PC-3 (cell line): ENCODE data around the gene PTGER2. TPM values are rescaled to one million over a fixed set of nuclear protein-coding genes. Genes with fewer than 3 reads are reported as not detected.

Source experiments
- ATAC-seq: fragments of 200-7000 bp; cut with Tn5 transposase; 2 replicates; pipeline ENCODE4 v1.9.1; 2020; ENCODE audit warnings: mild to moderate bottlenecking, moderate library complexity
- BruUV-seq: library from RNA; stranded (reverse); fragments of 400-500 nt; replicated peaks from 2 replicates; lab custom pipeline; 2021; lab: Mats Ljungman, UMichigan
- CTCF ChIA-PET: fragments of 300-600 bp; sonication (Branson Sonifier 250); formaldehyde crosslinking; loops from one replicate; lab custom pipeline; 2022; ENCODE audit warnings: antibody characterized with exemption; lab: Charles Lee
- POLR2A ChIA-PET: fragments of 300-600 bp; sonication (Branson Sonifier 250); formaldehyde crosslinking; loops from one replicate; lab custom pipeline; 2022; ENCODE audit warnings: antibody characterized with exemption; ENCODE audit not compliant: unreplicated experiment; lab: Charles Lee
- DNase-seq: peaks from one replicate; pipeline ENCODE4 v3.0.0-alpha.2; 2015
- H2AFZ ChIP-seq: fragments of 300-600 bp; sonication (generic); 2 replicates; pipeline ENCODE4 v1.6.0; 2016; ENCODE audit warnings: antibody characterized with exemption, low read length
- H3F3A ChIP-seq: fragments of 300-600 bp; sonication (generic); one replicate; pipeline ENCODE4 v1.6.0; 2017; ENCODE audit warnings: antibody characterized with exemption, low read length, control low read depth, mild to moderate bottlenecking; ENCODE audit not compliant: unreplicated experiment
- H3K27ac ChIP-seq: fragments of 300-600 bp; sonication (generic); 2 replicates; pipeline ENCODE4 v1.5.1; 2016; ENCODE audit warnings: mild to moderate bottlenecking, low read length
- H3K27me3 ChIP-seq: fragments of 300-600 bp; sonication (generic); 2 replicates; pipeline ENCODE4 v1.6.1; 2016; ENCODE audit warnings: low read length, mixed read lengths
- H3K36me3 ChIP-seq: fragments of 300-600 bp; sonication (generic); 2 replicates; pipeline ENCODE4 v1.6.1; 2016; ENCODE audit warnings: low read depth, mixed run types, low read length, mixed read lengths
- H3K4me1 ChIP-seq: fragments of 300-600 bp; sonication (generic); 2 replicates; pipeline ENCODE4 v1.5.1; 2016; ENCODE audit warnings: low read length; ENCODE audit not compliant: insufficient read depth
- H3K4me2 ChIP-seq: fragments of 300-600 bp; sonication (generic); 2 replicates; pipeline ENCODE4 v1.6.0; 2016; ENCODE audit warnings: low read length
- H3K4me3 ChIP-seq: fragments of 300-600 bp; sonication (generic); 2 replicates; pipeline ENCODE4 v1.5.1; 2016; ENCODE audit warnings: mild to moderate bottlenecking, low read length, mixed read lengths
- H3K79me2 ChIP-seq: fragments of 300-600 bp; sonication (generic); 2 replicates; pipeline ENCODE4 v1.6.1; 2017; ENCODE audit warnings: low read length, mixed read lengths
- H3K9ac ChIP-seq: fragments of 300-600 bp; sonication (generic); 2 replicates; pipeline ENCODE4 v1.6.0; 2016; ENCODE audit warnings: mild to moderate bottlenecking, low read length
- H3K9me2 ChIP-seq: fragments of 300-600 bp; sonication (generic); replicated peaks from 2 replicates; pipeline ENCODE4 v1.6.1; 2016; ENCODE audit warnings: mixed run types, low read length, mixed read lengths
- H3K9me3 ChIP-seq: fragments of 300-600 bp; sonication (generic); 2 replicates; pipeline ENCODE4 v1.6.1; 2016; ENCODE audit warnings: low read length, mixed read lengths
- H4K20me1 ChIP-seq: fragments of 300-600 bp; sonication (generic); 2 replicates; pipeline ENCODE4 v1.6.1; 2016; ENCODE audit warnings: low read length, mixed read lengths
- EZH2 ChIP-seq: fragments of 300-600 bp; sonication (generic); IDR thresholded peaks from one replicate; pipeline ENCODE4 v1.6.1; 2017; ENCODE audit warnings: antibody characterized with exemption, mild to moderate bottlenecking, low read length; ENCODE audit not compliant: unreplicated experiment
- EZH2phosphoT487 ChIP-seq: fragments of 300-600 bp; sonication (generic); IDR thresholded peaks from 2 replicates; pipeline ENCODE4 v1.6.1; 2018; ENCODE audit warnings: mild to moderate bottlenecking, antibody characterized with exemption, low read length, borderline replicate concordance
- intact Hi-C: fragments of 100-400 bp; cut with micrococcal nuclease; formaldehyde crosslinking; loops from 2 replicates; pipeline ENCODE4 v1.9.0; 2023
- total RNA-seq: library from RNA; depleted of rRNA; stranded (reverse); fragments of >200 nt; gene quantifications from 2 replicates; pipeline ENCODE4 v1.2.3, GENCODE V29; 2014
- TF ChIP-seq, protein P1 (sequence below): fragments of 300-600 bp; sonication (generic); conservative IDR thresholded peaks from 2 replicates; pipeline ENCODE4 v1.5.1; 2017; ENCODE audit warnings: antibody characterized with exemption, low read depth, mild to moderate bottlenecking, low read length

Gene PTGER2
- total RNA-seq, 1 experiment from 2014 or later, result 4.7 TPM

DNA sequence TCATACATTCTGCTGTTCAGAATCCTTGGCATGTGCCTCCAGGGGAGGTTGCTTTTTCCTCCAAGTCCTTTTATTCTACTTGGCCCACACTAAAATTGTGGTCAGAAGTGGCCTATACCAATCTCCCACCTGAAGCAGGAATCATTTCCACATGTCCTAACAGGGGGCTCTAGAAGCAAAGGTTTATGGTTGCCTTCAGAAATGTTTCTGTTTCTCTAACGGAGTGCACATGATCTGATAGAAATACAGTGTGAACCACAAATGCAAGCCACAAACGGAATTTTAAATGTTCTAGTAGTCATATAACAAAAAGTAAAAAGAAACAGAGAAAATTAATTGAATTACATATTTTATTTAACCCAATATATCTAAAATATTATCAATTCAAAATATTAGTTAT, 4.0 kb downstream of the PTGER2 start:
- no peak overlapping the region for H3K4me2 ChIP-seq
- CTCF ChIA-PET, result no interaction called here
- ATAC-seq, result no peak

DNA sequence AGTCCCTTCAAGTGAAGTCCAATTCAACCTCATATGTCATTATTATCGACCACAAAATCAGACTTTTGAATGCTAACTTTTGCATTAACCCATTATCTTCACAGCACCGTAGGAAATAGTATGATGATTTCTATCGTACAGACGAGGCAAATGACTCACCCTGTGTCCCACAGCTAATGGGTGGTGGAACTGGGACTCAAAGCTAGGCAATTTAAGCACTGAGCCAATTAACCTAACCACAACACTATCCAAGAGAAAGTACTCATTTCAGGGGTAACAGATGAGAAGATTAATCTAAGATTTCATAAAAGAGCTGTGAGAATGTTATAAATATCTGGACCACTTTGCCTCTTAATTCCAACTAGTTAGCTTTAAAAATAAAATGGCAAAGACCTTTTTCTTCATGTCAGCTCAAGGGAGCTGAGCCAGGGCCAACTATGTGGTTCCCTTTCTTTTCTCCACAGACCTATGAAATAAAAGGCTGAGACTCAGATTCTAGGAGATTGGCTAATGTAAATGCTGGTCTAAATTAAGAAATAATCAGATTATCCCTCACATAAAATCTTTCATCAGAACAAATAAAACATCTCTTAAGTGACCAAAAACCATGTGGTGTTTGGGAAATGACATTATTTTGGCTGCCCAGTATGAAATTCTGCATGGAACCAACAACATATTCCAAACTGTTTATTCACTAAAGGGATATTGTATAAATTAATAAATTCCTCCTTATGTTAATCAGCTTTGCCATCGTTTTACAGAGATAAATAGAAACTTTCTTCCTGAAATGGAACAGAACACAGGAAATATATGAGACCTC, 4.9 kb downstream of the PTGER2 start:
- CTCF ChIA-PET, result no interaction called here

More for the DNA sequence above, 4.0 kb downstream of the PTGER2 start:
- no peak for DNase-seq
- Histone ChIP-seq H3K9me2 (no peaks in the 10 kb centered on the region), H2AFZ (no peak overlapping the region), H3K9me3 (peaks cover 11% of the 10 kb centered on the region), H3K9ac (no peak overlapping the region), H3F3A (no peaks in the 10 kb centered on the region), H4K20me1 (no peaks in the 10 kb centered on the region), H3K4me1 (peaks cover 8% of the 10 kb centered on the region), H3K79me2 (no peaks in the 10 kb centered on the region), H3K27me3 (no peaks in the 10 kb centered on the region), H3K4me3 (no peak overlapping the region), H3K27ac (no peak overlapping the region), H3K36me3 (peaks cover 9% of the 10 kb centered on the region; the same call in 1 of the 2 replicates)
- TF ChIP-seq, protein P1, sequence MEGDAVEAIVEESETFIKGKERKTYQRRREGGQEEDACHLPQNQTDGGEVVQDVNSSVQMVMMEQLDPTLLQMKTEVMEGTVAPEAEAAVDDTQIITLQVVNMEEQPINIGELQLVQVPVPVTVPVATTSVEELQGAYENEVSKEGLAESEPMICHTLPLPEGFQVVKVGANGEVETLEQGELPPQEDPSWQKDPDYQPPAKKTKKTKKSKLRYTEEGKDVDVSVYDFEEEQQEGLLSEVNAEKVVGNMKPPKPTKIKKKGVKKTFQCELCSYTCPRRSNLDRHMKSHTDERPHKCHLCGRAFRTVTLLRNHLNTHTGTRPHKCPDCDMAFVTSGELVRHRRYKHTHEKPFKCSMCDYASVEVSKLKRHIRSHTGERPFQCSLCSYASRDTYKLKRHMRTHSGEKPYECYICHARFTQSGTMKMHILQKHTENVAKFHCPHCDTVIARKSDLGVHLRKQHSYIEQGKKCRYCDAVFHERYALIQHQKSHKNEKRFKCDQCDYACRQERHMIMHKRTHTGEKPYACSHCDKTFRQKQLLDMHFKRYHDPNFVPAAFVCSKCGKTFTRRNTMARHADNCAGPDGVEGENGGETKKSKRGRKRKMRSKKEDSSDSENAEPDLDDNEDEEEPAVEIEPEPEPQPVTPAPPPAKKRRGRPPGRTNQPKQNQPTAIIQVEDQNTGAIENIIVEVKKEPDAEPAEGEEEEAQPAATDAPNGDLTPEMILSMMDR, result no peak
- no peak for TF ChIP-seq EZH2phosphoT487
- TF ChIP-seq EZH2, result no peak
- BruUV-seq, result no TSS peak
- intact Hi-C loops, result no loop called here
- POLR2A ChIA-PET, result interaction anchor here (0.6 kb wide), 1 partner anchor 41 kb away, joined by 3 read pairs; no protein-coding TSS in a partner anchor

More for the DNA sequence above, 4.9 kb downstream of the PTGER2 start:
- DNase-seq, result no peak
- Histone ChIP-seq H3K27ac (no peak overlapping the region), H3K9me2 (no peaks in the 10 kb centered on the region), H3K9ac (no peak overlapping the region), H3K9me3 (peaks cover 11% of the 10 kb centered on the region), H3F3A (no peaks in the 10 kb centered on the region), H3K27me3 (no peaks in the 10 kb centered on the region), H3K4me2 (no peak overlapping the region), H4K20me1 (no peaks in the 10 kb centered on the region), H3K79me2 (no peaks in the 10 kb centered on the region), H3K4me3 (no peak overlapping the region), H2AFZ (no peak overlapping the region), H3K36me3 (peaks cover 9% of the 10 kb centered on the region; the same call in 1 of the 2 replicates), H3K4me1 (no peaks in the 10 kb centered on the region)
- TF ChIP-seq EZH2phosphoT487 (no peak), EZH2 (no peak)
- TF ChIP-seq, protein P1, result no peak
- POLR2A ChIA-PET, result interaction anchor here (0.6 kb wide), 1 partner anchor 40 kb away, joined by 3 read pairs; no protein-coding TSS in a partner anchor
- intact Hi-C loops, result no loop called here
- no peak for ATAC-seq
- BruUV-seq, result no TSS peak
